SU-DHL-6 (cell line): ENCODE data around the gene GLI3.

Experiments used
- H2AFZ ChIP-seq: fragments of 200-600 bp; sonication (generic); 2 replicates; pipeline ENCODE4 v1.6.1; 2014; ENCODE audit warnings: low read depth, mild to moderate bottlenecking, moderate library complexity, mixed read lengths, antibody characterized with exemption, low read length; ENCODE audit not compliant: severe bottlenecking
- H3F3A ChIP-seq: fragments of 200-600 bp; shearing (Covaris generic); 2 replicates; pipeline ENCODE4 v1.6.0; 2016; ENCODE audit warnings: antibody characterized with exemption, mild to moderate bottlenecking; ENCODE audit not compliant: insufficient read depth
- H3K27ac ChIP-seq: fragments of 200-600 bp; sonication (generic); 2 replicates; pipeline ENCODE4 v1.5.1; 2016; ENCODE audit warnings: low read depth, mild to moderate bottlenecking, low read length, moderate library complexity, mixed read lengths
- H3K27me3 ChIP-seq: fragments of 200-600 bp; sonication (generic), shearing (Covaris generic); 2 replicates; pipeline ENCODE4 v1.6.0; 2014; ENCODE audit warnings: mild to moderate bottlenecking, low read length
- H3K36me3 ChIP-seq: fragments of 200-600 bp; sonication (generic); 2 replicates; pipeline ENCODE4 v1.6.1; 2014; ENCODE audit warnings: mild to moderate bottlenecking, low read length, mixed read lengths
- H3K4me2 ChIP-seq: fragments of 300-600, 200-600 bp; shearing (Covaris generic), sonication (generic); 2 replicates; pipeline ENCODE4 v1.6.0; 2014; ENCODE audit warnings: low read length, low read depth, mild to moderate bottlenecking; ENCODE audit not compliant: poor library complexity, severe bottlenecking
- H3K4me3 ChIP-seq: fragments of 200-600 bp; sonication (generic); 2 replicates; pipeline ENCODE4 v1.5.1; 2014; ENCODE audit warnings: antibody characterized with exemption, low read length, mild to moderate bottlenecking, mixed read lengths; ENCODE audit not compliant: insufficient read depth, poor library complexity, severe bottlenecking
- H3K79me2 ChIP-seq: fragments of 200-600 bp; sonication (generic); 2 replicates; pipeline ENCODE4 v1.6.1; 2014; ENCODE audit warnings: mild to moderate bottlenecking, low read length, moderate library complexity; ENCODE audit not compliant: insufficient read depth
- H3K9ac ChIP-seq: fragments of 200-600 bp; sonication (generic); 2 replicates; pipeline ENCODE4 v1.7.0; 2014; ENCODE audit warnings: mild to moderate bottlenecking, low read length
- H3K9me2 ChIP-seq: fragments of 200-600 bp; sonication (generic); replicated peaks from 2 replicates; pipeline ENCODE4 v1.6.1; 2014; ENCODE audit warnings: low read length; ENCODE audit not compliant: insufficient read depth
- H3K9me3 ChIP-seq: fragments of 200-600 bp; sonication (generic); 2 replicates; pipeline ENCODE4 v1.6.1; 2014; ENCODE audit warnings: low read length, mixed read lengths; ENCODE audit not compliant: insufficient read depth
- H4K20me1 ChIP-seq: fragments of 200-600 bp; sonication (generic); 2 replicates; pipeline ENCODE4 v1.6.1; 2014; ENCODE audit warnings: low read depth, mild to moderate bottlenecking, antibody characterized with exemption, low read length, moderate library complexity, mixed read lengths
- CTCF ChIP-seq: fragments of 200-600 bp; sonication (generic); IDR thresholded peaks from one replicate; pipeline ENCODE4 v1.5.1; 2017; ENCODE audit warnings: antibody characterized with exemption, mild to moderate bottlenecking, low read length, moderate library complexity; ENCODE audit not compliant: insufficient read depth, poor library complexity, severe bottlenecking
- EZH2phosphoT487 ChIP-seq: fragments of 200-600 bp; sonication (generic), shearing (Covaris generic); conservative IDR thresholded peaks from 2 replicates; pipeline ENCODE4 v1.6.1; 2018; ENCODE audit warnings: mild to moderate bottlenecking, antibody characterized with exemption, low read length, moderate library complexity, mixed read lengths

The GLI3 gene

GRCh38 chr7:42055171-42055570, 181.8 kb downstream of the GLI3 start:
- Histone ChIP-seq H2AFZ (no peak overlapping the region), H3K9me3 (no peaks in the 10 kb centered on the region)

GRCh38 chr7:42053834-42054233, 183.2 kb downstream of the GLI3 start:
- no peaks in the 10 kb centered on the region for H3K9me3 ChIP-seq
- H3K27ac ChIP-seq: no peak overlapping the region
- no peak overlapping the region for H3K4me3 ChIP-seq
- H3K27me3 ChIP-seq: no peaks in the 10 kb centered on the region
- no peak overlapping the region for H3K9ac ChIP-seq
- H4K20me1 ChIP-seq: no peaks in the 10 kb centered on the region
- TF ChIP-seq EZH2phosphoT487: no peak
- TF ChIP-seq CTCF: no peak
- H2AFZ ChIP-seq: no peak overlapping the region
- no peak overlapping the region for H3K4me2 ChIP-seq
- no peaks in the 10 kb centered on the region for H3F3A ChIP-seq
- no peaks in the 10 kb centered on the region for H3K79me2 ChIP-seq
- no peaks in the 10 kb centered on the region for H3K36me3 ChIP-seq
- no peaks in the 10 kb centered on the region for H3K9me2 ChIP-seq

More at GRCh38 chr7:42055171-42055570, 181.8 kb downstream of the GLI3 start:
- H3K36me3 ChIP-seq: no peaks in the 10 kb centered on the region
- H3K27me3 ChIP-seq: no peaks in the 10 kb centered on the region
- no peak overlapping the region for H3K27ac ChIP-seq
- no peaks in the 10 kb centered on the region for H4K20me1 ChIP-seq
- H3K4me3 ChIP-seq: no peak overlapping the region
- TF ChIP-seq EZH2phosphoT487 (no peak), CTCF (no peak)
- no peak overlapping the region for H3K9ac ChIP-seq
- H3F3A ChIP-seq: no peaks in the 10 kb centered on the region
- no peak overlapping the region for H3K4me2 ChIP-seq
- no peaks in the 10 kb centered on the region for H3K9me2 ChIP-seq
- no peaks in the 10 kb centered on the region for H3K79me2 ChIP-seq

- H3K79me2 ChIP-seq: no peaks in the 10 kb centered on the region
- no peak overlapping the region for H2AFZ ChIP-seq
- H3K27ac ChIP-seq: no peak overlapping the region
- H3F3A ChIP-seq: no peaks in the 10 kb centered on the region
- H3K9ac ChIP-seq: no peak overlapping the region
- no peaks in the 10 kb centered on the region for H4K20me1 ChIP-seq
- no peaks in the 10 kb centered on the region for H3K9me3 ChIP-seq
- no peaks in the 10 kb centered on the region for H3K27me3 ChIP-seq
- TF ChIP-seq CTCF (no peak), EZH2phosphoT487 (no peak)
- no peak overlapping the region for H3K4me2 ChIP-seq
- no peak overlapping the region for H3K4me3 ChIP-seq
- H3K36me3 ChIP-seq: no peaks in the 10 kb centered on the region
- no peaks in the 10 kb centered on the region for H3K9me2 ChIP-seq
These were observed 187.2 kb downstream of the GLI3 start for GRCh38 chr7:42049761-42050160.
